Inflammatory macrophage treated with lipopolysaccharide for 4 hours (primary cell): Measurements from ENCODE around the gene LCE3B.

ENCODE experiments used
- DNase-seq: peaks from one replicate; pipeline ENCODE4 v3.0.0-alpha.2; 2020

LCE3B gene

GRCh38 chr1:152663098-152663497, 49.5 kb downstream of the LCE3B start, which contains the start of gene LCE2D:
Gene LCE2D, plus strand, starts transcription at chr1:152663380. Its CDS starts 726 bp downstream, at chr1:152664106.
- DNase-seq, result no peak
